HG03565 (cell line): Measurements from ENCODE around the gene HOXB3.

Source experiments
- ATAC-seq: cut with Tn5 transposase; IDR thresholded peaks from one replicate; pipeline ENCODE4 v1.9.1; 2021; ENCODE audit warnings: mild to moderate bottlenecking, moderate library complexity; ENCODE audit not compliant: unreplicated experiment

Gene HOXB3

GRCh38 chr17:48600244-48601098 is 10.4 kb upstream of the HOXB3 start:
- no peak for ATAC-seq

- no peak for ATAC-seq
Measured at GRCh38 chr17:48599354-48599753, 9.3 kb upstream of the HOXB3 start.

- ATAC-seq = no peak
Measured at GRCh38 chr17:48598736-48599135, 8.7 kb upstream of the HOXB3 start.

GRCh38 chr17:48597778-48598631 is 8.0 kb upstream of the HOXB3 start:
- ATAC-seq = no peak

- no peak for ATAC-seq
Measured at GRCh38 chr17:48597528-48597777, 7.4 kb upstream of the HOXB3 start.

GRCh38 chr17:48596735-48597527 is 6.9 kb upstream of the HOXB3 start:
- ATAC-seq = no peak

- no peak for ATAC-seq
Measured at GRCh38 chr17:48596000-48596734, 6.1 kb upstream of the HOXB3 start.

- ATAC-seq = no peak
Measured at GRCh38 chr17:48595278-48595999, 5.4 kb upstream of the HOXB3 start.

- ATAC-seq = no peak
Measured at GRCh38 chr17:48594538-48595277, 4.7 kb upstream of the HOXB3 start.

GRCh38 chr17:48593840-48594537 is 3.9 kb upstream of the HOXB3 start:
- ATAC-seq = no peak

GRCh38 chr17:48593126-48593829 is 3.2 kb upstream of the HOXB3 start, which contains the start of gene HOXB5:
Gene HOXB5, minus strand, starts transcription at chr17:48593779. Its CDS starts 97 bp downstream, at chr17:48593682.
- no peak for ATAC-seq

- ATAC-seq = no peak
Measured at GRCh38 chr17:48592577-48592976, 2.5 kb upstream of the HOXB3 start.

GRCh38 chr17:48592057-48592514 is 2.0 kb upstream of the HOXB3 start:
- no peak for ATAC-seq

GRCh38 chr17:48591255-48592056 is 1.4 kb upstream of the HOXB3 start:
- ATAC-seq = no peak

GRCh38 chr17:48590607-48591161 is 643 bp upstream of the HOXB3 start:
- ATAC-seq = no peak

GRCh38 chr17:48589060-48589830 is 796 bp downstream of the HOXB3 start:
- ATAC-seq = no peak
